C4-2B (cell line): ENCODE measurements around the gene CDC42BPA.
"Not testable (repeated sequence)": the region's sequence is repeated elsewhere in the genome, so short reads cannot be mapped to it uniquely, and the experiment has no call there.

Experiments
- H3K27ac ChIP-seq: fragments of 450-650 bp; 2 replicates; pipeline ENCODE4 v1.5.1; 2017
- CTCF ChIP-seq: fragments of 450-650 bp; conservative IDR thresholded peaks from 2 replicates; pipeline ENCODE4 v1.5.1; 2017; ENCODE audit warnings: mild to moderate bottlenecking
- ZFX ChIP-seq: fragments of 450-650 bp; IDR thresholded peaks from 2 replicates; pipeline ENCODE4 v1.6.1; 2017

The CDC42BPA gene

DNA sequence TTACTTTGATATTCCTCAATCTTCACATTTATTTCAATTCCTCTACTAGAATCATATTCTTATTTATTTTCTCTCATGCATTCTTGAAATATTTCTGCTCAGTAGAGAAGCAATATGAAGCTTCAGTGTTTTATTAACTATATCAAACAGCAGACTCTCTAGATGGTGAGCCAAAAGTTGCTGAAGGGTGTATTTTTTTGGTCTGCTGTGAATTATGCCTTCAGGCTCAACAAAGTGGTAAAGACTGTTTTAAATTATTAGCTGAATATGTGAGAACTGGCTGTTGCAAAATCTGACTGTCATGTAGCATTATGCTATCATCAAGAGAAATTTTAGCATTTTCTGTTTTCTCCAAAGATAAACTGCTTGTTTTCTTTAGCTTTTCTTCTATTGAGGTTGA is 24.9 kb upstream of the CDC42BPA start:
- no peak overlapping the region for H3K27ac ChIP-seq
- TF ChIP-seq ZFX (no peak), CTCF (no peak)

DNA sequence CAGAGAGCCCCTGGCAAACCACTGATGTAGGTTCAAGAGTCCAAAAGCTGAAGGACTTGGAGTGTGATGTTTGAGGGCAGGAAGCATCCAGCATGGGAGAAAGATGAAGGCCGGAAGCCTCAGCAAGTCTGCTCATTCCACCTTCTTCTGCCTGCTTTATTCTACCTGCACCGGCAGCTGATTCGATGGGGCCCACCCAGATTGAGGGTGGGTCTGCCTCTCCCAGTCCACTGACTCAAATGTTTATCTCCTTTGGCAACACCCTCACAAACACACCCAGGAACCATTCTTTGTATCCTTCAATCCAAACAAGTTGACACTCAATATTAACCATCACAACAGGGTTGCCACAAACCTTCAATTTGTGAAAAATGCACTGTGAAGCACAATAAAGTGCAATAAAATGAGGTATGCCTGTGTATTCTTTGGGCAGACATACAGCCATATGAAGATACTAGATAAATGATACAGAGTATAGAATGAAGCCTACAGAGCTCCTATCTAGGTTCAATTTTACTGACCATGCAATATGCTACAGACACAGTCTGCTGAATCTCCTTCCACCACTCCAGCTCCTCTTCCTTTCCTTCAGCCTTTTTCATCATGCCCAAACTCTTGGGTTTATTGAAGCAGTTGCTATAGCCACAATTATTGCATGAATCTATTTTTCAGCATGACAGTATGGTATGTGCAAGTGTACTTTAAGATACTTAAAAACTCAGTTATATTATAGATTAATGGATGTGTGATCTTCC is 24.0 kb upstream of the CDC42BPA start:
- TF ChIP-seq CTCF (no peak), ZFX (no peak)
- no peak overlapping the region for H3K27ac ChIP-seq

DNA sequence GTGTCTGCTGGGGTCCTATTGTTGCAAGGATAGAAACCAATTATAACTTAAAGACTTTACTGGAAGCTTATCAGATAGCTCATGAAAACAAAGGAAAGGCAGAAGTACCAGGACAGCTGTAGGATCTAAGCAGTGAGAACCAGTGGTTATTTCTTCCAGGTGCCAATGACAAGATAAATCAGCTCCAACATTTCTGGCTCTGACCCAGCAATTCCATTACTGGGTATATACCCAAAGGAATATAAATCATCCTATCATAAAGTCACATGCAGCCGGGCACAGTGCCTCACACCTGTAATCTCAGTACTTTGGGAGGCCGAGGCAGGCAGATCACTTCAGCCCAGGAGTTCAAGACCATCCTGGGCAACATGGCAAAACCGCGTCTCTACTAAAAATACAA is 17.8 kb upstream of the CDC42BPA start:
- H3K27ac ChIP-seq = not testable (repeated sequence)

DNA sequence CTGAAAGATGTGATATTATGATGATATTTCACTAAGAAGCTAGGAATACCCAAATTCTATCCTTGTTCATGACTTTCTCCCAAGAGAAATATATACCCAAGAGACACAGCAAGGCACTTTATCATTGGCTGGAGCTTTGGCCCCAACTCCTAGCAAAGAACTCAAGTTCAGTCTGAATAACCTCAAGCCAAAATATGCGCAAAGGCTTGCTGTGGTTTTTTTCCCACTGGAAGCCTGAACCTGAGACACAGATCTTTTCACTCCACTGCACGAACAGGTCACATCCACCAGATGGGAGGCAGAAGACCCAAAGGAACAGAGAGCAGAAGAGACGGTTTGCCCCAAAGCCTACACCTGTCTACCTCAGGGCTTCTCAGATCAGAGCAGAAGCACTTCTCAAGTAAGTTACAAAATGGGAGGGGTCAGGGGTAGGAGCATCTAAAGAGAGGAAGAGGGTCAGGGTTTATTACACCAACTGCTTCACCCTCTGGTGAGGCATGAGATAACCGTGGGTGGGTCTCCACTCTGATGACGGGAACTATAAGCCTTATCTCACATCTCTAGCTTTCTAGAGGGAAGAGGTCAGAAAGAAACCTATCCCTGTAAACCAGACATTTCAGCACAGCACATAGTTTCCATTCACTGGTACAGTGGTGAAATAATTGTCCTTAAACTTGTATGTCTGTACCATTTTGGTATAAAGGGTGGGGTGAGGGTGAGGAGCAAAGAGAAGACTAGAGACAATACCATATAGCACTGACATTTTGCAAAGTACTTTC is 17.1 kb upstream of the CDC42BPA start:
- TF ChIP-seq ZFX = no peak
- TF ChIP-seq CTCF = no peak

GRCh38 chr1:227333423-227333822 is 15.1 kb upstream of the CDC42BPA start:
- TF ChIP-seq ZFX = no peak
- TF ChIP-seq CTCF = no peak
- H3K27ac ChIP-seq = no peak overlapping the region

More for the DNA sequence above, 17.1 kb upstream of the CDC42BPA start:
- no peak overlapping the region for H3K27ac ChIP-seq

DNA sequence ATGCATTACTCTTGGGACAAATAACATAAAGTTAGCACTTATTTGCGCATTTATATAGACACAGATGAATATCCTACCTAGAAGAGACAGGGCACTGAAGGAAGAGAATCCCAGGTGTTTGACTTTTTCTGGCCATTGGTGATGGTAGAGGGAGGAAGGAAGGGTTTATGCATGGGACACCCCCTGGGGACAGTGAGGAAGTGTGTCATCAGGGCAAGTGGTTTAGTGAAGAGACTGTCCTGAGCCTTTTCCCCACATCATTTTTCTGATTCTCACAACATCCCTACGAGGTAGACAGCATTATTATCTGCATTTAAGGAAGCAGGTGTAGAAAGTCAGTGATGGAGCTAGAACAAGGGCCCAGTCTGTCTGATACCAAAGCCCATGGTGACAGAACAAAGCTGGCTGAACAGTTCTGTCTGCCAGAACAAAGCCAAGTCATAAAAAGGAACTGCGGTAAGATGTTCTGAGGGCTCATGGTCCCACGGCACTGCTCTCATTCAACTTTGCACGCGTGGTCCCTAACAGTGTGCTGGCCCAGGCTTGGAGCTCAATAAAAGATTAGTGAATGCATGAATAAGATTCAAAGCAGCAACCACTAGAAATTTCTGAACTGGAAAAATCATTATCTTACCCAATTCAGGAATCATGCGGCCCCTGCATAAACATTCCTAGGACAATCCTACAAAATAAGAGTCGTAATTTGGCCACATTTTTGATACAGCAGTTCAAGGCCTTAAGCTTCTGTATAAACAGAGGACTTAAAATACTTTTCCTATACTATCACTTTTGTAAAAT is 12.2 kb upstream of the CDC42BPA start:
- H3K27ac ChIP-seq = no peak overlapping the region
- TF ChIP-seq ZFX = no peak
- TF ChIP-seq CTCF = no peak

GRCh38 chr1:227328405-227329019 is 10.2 kb upstream of the CDC42BPA start:
- TF ChIP-seq ZFX (no peak), CTCF (no peak)
- no peak overlapping the region for H3K27ac ChIP-seq
